ENCODE data around the gene NIPAL3. TPM values are rescaled to one million over a fixed set of nuclear protein-coding genes. Genes with fewer than 3 reads are reported as not detected.

NIPAL3 gene
- total RNA-seq, 4 donors from 2014 or later = 4.3 to 8.7 (median 5.8) TPM

DNA sequence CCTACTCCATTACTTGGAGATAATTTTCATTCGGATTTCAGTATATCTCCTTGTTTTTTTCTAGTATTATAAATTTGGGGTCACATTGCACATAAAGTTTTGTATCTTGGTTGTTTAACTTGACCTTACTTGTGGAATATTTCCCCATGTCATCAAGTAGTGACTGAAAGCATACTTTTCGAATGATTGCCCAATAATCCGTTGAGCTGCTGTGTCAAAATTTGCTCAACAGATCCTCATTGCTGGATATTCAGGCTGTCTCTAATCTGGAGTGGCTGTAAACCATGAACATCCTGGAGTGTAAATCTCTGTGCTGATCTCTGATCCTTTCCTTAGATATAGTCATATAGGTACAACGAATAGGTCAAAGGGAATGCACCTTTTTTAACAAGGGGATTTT, 4.9 kb downstream of the NIPAL3 start:
- H3K27ac ChIP-seq = no peak overlapping the region
- intact Hi-C loops (cut with DNase I; ENCODE audit: low total_unique reads) = no loop called here
- H3K27me3 ChIP-seq = no peaks in the 10 kb centered on the region
- peaks cover 0 to 13% of the 10 kb centered on the region in 2 donors for H3K4me1 ChIP-seq
- in situ Hi-C loops (cut with MboI; ENCODE audit: low sequenced_read_pairs in 4 of 4) = loop anchor here in 2 of 4 donors (25.0 kb wide), 1 partner anchor 217 kb away; the partner anchor contains the start of gene SRRM1 (in 2 of the 2)
- ATAC-seq (no peak), DNase-seq (no peak)
- no peaks in the 10 kb centered on the region for H3K36me3 ChIP-seq
- TF ChIP-seq, protein P1, sequence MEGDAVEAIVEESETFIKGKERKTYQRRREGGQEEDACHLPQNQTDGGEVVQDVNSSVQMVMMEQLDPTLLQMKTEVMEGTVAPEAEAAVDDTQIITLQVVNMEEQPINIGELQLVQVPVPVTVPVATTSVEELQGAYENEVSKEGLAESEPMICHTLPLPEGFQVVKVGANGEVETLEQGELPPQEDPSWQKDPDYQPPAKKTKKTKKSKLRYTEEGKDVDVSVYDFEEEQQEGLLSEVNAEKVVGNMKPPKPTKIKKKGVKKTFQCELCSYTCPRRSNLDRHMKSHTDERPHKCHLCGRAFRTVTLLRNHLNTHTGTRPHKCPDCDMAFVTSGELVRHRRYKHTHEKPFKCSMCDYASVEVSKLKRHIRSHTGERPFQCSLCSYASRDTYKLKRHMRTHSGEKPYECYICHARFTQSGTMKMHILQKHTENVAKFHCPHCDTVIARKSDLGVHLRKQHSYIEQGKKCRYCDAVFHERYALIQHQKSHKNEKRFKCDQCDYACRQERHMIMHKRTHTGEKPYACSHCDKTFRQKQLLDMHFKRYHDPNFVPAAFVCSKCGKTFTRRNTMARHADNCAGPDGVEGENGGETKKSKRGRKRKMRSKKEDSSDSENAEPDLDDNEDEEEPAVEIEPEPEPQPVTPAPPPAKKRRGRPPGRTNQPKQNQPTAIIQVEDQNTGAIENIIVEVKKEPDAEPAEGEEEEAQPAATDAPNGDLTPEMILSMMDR (IDR thresholded peaks at IDR 0.05 in 4 of 5, conservative IDR thresholded peaks at IDR 0.05 in 1 of 5) = no peak
- TF ChIP-seq POLR2A (IDR thresholded peaks at IDR 0.05) = no peak
- H3K4me3 ChIP-seq = no peak overlapping the region
- no peaks in the 10 kb centered on the region for H3K9me3 ChIP-seq

DNA sequence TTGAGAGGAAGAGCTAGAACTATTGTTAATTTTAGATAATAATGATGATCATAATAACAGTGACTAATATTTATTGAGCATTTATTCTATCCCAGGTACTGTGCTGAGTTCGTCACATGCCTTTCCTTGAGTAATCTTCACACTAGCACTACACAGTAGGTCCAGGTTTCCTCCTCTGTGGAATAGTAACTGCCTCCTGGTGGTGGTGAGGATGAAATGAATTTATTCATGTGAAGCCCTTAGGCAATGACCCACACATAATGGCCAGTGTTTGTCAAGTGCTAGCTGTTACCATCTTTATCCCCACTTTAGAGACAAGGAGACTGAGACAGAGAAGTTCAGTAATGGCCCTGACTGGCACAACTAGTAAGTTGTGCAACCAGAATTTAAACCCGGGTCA, 5.9 kb downstream of the NIPAL3 start:
- intact Hi-C loops (cut with DNase I; ENCODE audit: low total_unique reads) (no loop called here), in situ Hi-C loops (cut with MboI; ENCODE audit: low sequenced_read_pairs in 4 of 4) (loop anchor here in 2 of 4 donors (25.0 kb wide), 1 partner anchor 216 kb away; the partner anchor contains the start of gene SRRM1 (in 2 of the 2))
- H3K27ac ChIP-seq = no peak overlapping the region
- TF ChIP-seq, protein P1 (IDR thresholded peaks at IDR 0.05 in 4 of 5, conservative IDR thresholded peaks at IDR 0.05 in 1 of 5) = no peak
- TF ChIP-seq POLR2A (IDR thresholded peaks at IDR 0.05) = no peak
- H3K27me3 ChIP-seq = no peaks in the 10 kb centered on the region
- ATAC-seq = no peak
- DNase-seq = no peak
- no peaks in the 10 kb centered on the region for H3K9me3 ChIP-seq
- H3K36me3 ChIP-seq = no peaks in the 10 kb centered on the region
- H3K4me3 ChIP-seq = no peak overlapping the region
- peaks cover 0 to 5% of the 10 kb centered on the region in 2 donors for H3K4me1 ChIP-seq

DNA sequence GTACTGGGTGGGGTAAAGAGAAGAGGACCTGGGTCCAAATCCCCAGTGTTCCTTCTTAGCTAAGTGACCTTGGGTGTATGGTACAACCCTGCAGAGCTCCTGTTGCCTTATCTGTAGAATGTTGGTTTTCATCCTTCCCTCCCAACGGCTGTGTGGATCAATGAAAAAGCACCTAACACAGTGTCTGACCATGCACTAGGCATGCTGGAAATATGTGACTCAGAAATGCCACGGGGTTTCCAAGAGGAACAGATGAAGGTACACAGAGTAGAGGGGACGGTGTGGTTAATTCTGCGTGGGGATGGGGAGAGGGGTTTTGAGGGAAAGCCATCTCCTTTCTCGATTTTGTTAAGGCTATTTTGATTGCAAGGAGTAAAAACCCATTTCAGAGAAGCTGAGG, 8.6 kb downstream of the NIPAL3 start:
- TF ChIP-seq POLR2A (IDR thresholded peaks at IDR 0.05) = no peak
- TF ChIP-seq, protein P1 (IDR thresholded peaks at IDR 0.05 in 4 of 5, conservative IDR thresholded peaks at IDR 0.05 in 1 of 5) = no peak
- no peaks in the 10 kb centered on the region for H3K9me3 ChIP-seq
- in situ Hi-C loops (cut with MboI; ENCODE audit: low sequenced_read_pairs in 4 of 4) = loop anchor here in 2 of 4 donors (25.0 kb wide), 1 partner anchor 213 kb away; the partner anchor contains the start of gene SRRM1 (in 2 of the 2)

DNA sequence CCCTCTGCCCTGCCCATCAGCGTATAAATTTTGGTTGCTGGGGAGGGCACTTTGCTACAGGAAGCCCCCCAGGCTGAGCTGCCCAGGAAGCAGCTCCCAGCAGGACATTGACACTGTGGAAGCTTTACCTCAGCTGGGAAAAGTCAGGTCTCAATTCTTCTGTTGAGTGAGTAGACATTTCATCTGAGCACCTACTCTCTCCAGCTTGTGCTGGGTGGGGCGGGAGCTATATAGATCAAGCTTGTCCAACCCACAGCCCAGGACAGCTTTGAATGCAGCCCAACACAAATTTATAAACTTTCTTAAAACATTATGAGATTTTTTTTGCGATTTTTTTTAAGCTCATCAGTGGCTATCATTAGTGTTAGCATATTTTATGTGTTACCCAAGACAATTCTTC, 9.4 kb downstream of the NIPAL3 start:
- Histone ChIP-seq H3K4me3 (no peak overlapping the region), H3K4me1 (peaks cover 0 to 3% of the 10 kb centered on the region in 2 donors), H3K9me3 (no peaks in the 10 kb centered on the region), H3K36me3 (no peaks in the 10 kb centered on the region), H3K27ac (no peak overlapping the region), H3K27me3 (no peaks in the 10 kb centered on the region)
- ATAC-seq = no peak
- intact Hi-C loops (cut with DNase I; ENCODE audit: low total_unique reads) (no loop called here), in situ Hi-C loops (cut with MboI; ENCODE audit: low sequenced_read_pairs in 4 of 4) (loop anchor here in 2 of 4 donors (25.0 kb wide), 1 partner anchor 212 kb away; the partner anchor contains the start of gene SRRM1 (in 2 of the 2))
- TF ChIP-seq POLR2A (IDR thresholded peaks at IDR 0.05) = no peak
- TF ChIP-seq, protein P1 (IDR thresholded peaks at IDR 0.05 in 4 of 5, conservative IDR thresholded peaks at IDR 0.05 in 1 of 5) = no peak
- DNase-seq = no peak

More for the DNA sequence above, 8.6 kb downstream of the NIPAL3 start:
- H3K36me3 ChIP-seq = no peaks in the 10 kb centered on the region
- ATAC-seq (no peak), DNase-seq (no peak)
- peaks cover 0 to 3% of the 10 kb centered on the region in 2 donors for H3K4me1 ChIP-seq
- intact Hi-C loops (cut with DNase I; ENCODE audit: low total_unique reads) = no loop called here
- H3K4me3 ChIP-seq = no peak overlapping the region
- no peak overlapping the region for H3K27ac ChIP-seq
- H3K27me3 ChIP-seq = no peaks in the 10 kb centered on the region

DNA sequence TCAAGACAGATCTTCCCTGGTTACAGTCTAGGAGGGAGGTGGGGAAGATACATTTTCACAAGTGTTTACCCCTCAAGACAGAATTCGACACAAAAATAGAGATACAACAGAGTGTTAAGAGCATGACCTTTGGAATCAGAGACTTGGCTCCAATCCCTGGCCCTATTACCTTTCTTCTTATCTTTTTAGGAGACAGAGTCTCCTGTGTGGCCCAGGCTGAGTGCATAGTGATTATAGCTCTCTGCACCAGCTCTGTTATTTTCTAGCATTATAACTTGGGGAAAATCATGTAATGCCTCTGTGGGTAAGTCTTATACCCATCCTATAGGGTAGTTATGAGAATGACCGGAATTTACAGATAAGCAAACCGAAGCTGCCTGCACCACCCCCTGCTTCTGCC, 9.8 kb downstream of the NIPAL3 start:
- H3K9me3 ChIP-seq = no peaks in the 10 kb centered on the region
- peaks cover 0 to 3% of the 10 kb centered on the region in 2 donors for H3K4me1 ChIP-seq
- in situ Hi-C loops (cut with MboI; ENCODE audit: low sequenced_read_pairs in 4 of 4) = no loop called here
- no peaks in the 10 kb centered on the region for H3K27me3 ChIP-seq
- DNase-seq (no peak), ATAC-seq (no peak)
- TF ChIP-seq, protein P1 (IDR thresholded peaks at IDR 0.05 in 4 of 5, conservative IDR thresholded peaks at IDR 0.05 in 1 of 5) = no peak
- TF ChIP-seq POLR2A (IDR thresholded peaks at IDR 0.05) = no peak
- intact Hi-C loops (cut with DNase I; ENCODE audit: low total_unique reads) = no loop called here
- H3K36me3 ChIP-seq = no peaks in the 10 kb centered on the region
- no peak overlapping the region for H3K27ac ChIP-seq
- no peak overlapping the region for H3K4me3 ChIP-seq
